EL (cell line): ENCODE data around the gene PTPRM.

ENCODE experiments used
- DNase-seq: peaks from one replicate; pipeline ENCODE4 v3.0.0-alpha.2; 2016

The PTPRM gene

GRCh38 chr18:8208716-8209115 lies 641.6 kb downstream of the PTPRM start:
- no peak for DNase-seq

- peak; percentile 92 for DNase-seq
Measured at GRCh38 chr18:8212896-8213780, 646.0 kb downstream of the PTPRM start.

DNA sequence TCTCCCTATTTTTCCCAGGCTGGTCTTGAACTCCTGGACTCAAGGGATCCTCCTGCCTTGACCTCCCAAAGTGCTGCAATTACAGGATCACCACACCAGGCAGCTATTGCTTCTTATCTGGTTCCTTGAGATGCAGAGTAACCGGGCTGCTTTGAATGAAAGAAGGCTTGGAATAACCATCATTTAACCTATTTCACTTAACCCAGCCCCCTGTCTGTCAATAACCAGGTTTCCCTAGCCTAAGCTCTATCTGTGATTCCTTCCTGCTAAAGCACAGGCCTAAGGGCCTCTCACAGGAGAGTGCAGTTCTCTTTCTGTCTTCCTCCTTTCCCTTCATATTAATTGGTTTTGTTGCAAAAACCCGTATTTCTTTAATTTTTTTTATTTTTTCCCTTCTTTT lies 648.6 kb downstream of the PTPRM start:
- DNase-seq: no peak

GRCh38 chr18:8217051-8217564 lies 650.0 kb downstream of the PTPRM start:
- DNase-seq: no peak

DNA sequence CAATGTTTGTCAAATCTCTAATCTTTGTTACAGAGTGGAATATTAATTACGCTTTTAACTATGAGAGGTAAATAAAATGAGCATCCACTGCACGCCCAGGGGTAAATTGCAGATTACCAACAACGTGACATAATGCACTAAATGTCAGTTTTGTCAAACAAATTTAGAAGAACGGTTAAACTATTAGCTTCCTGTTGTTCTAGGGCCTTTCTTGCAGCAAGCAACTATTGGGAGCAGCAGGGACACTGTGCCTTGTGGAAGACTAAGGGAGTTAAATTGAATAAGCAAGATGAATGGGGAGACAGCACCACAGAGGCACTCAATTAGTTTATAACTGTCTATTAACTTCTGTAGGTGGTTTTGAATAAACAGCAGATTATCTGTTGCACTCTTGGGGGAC lies 651.1 kb downstream of the PTPRM start:
- no peak for DNase-seq

DNA sequence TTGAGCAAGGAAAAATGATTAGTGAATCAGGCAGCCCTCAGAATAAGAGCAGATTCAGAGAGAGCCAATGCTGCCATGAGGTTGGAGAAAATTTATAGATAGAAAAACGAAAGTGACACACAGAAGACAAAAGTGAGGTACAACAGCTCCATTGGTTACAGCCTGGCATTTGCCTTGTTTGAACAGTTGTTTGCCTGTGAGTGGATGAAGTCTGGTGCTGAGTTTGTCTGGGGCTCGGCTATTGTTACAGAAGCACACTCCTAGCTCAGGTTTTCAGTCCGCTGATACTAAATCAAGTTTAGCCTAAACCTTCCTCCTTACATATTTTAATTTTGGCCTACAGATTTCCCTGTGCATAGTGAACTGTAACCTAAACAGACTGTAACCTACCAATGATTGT lies 654.3 kb downstream of the PTPRM start:
- no peak for DNase-seq

GRCh38 chr18:8224576-8224975 lies 657.5 kb downstream of the PTPRM start:
- DNase-seq: peak; percentile 36

DNA sequence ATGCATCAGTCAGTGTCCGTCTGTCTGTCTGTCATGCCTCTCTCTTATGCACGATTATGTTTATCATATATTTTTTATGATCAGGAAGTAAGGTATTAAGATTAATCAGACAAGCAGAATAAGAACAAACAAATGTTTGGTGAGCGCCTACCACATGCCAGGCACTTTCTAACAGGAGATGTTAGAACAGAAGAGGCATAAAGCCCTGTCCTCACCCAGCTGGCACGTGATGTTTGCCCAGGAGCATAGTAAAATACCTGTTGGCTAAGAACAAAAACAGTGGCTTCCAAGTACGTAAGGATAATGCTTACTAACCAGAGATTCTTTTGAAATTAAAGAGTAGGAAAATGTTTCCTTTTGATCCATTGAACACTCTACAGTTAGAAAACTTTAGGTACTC lies 661.9 kb downstream of the PTPRM start:
- no peak for DNase-seq

DNA sequence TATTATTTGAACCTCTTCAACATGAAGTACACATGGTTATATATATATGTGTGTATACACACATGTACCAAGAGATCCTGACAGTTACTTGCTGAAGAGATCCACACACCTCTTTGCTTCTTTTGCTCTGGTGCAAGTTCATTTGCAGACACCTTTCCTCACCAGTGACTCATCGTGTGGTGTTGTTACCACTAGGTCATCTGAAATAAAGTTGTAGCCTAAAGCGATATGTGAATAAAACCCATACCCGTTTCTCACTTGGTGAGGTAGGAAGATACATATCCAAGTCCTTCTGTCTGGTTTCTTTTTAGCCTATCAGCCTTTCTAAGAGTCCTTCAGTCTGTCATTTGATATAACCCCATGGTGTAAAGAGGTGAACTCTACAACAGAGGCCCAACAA lies 662.7 kb downstream of the PTPRM start:
- DNase-seq: peak; percentile 13

DNA sequence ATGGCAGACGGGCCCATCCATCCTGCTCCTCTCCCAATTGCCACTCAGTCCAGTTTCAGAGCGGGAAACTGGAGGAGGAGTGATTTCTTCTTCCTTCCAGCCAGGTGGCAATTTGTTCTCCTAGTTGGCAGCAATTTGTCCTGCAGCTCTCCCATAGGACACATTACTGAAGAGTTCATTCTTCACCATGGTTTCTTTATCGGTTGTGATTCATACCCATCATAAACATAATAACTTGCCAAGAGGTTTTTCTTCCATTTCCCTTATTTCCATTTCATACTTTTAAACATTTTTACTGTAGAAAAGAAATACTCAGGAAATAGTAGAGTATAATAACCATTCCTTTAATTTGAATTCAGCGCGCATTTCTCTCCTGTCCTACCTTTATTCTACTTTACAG lies 664.2 kb downstream of the PTPRM start:
- DNase-seq: no peak

GRCh38 chr18:8232791-8233190 lies 665.7 kb downstream of the PTPRM start:
- no peak for DNase-seq

DNA sequence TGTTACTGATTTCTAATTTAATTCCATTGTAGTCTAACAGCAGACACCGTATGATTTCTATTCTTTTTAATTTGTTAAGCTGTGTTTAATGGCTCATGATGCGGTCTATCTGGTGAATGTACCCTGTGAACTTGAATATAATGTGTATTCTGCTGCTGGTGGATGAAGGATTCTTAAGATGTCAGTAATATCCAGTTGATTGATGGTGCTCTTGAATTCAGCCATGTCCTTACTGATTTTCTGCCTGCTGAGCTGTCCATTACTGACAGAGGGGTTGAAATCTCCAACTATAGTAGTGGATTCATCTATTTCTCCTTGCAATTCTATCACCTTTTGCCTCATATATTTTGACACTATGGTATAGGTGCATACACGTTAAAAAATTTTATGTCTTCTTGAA lies 668.8 kb downstream of the PTPRM start:
- DNase-seq: no peak

GRCh38 chr18:8238507-8238906 lies 671.4 kb downstream of the PTPRM start:
- no peak for DNase-seq

GRCh38 chr18:8241731-8242130 lies 674.6 kb downstream of the PTPRM start:
- DNase-seq: no peak

DNA sequence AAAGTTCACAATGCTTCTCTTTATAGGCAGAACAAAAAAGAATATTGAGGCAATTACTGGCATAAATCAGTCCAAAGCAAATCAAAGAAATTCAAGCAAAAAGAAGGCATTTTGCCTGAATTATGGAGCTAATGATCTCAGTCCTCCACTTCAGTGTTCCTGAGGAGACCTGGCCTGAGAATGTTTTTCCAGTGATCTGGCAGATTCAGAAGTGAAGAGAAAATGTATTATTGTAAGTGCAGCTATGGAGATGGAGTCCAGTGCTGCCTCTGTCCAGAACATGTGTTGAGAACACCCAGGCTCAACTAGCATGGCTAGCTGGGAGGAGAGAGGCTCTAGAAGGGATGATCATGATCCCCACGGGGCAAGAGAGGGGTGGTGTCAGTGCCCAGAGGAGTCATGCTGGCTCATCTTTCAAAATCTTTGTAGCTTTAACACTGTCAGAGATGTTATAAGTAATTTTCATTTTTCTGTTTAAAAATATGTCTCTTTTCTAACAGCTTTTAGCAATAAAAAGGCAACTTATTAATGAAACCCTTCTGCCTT lies 675.1 kb downstream of the PTPRM start:
- DNase-seq: no peak

GRCh38 chr18:8247700-8248099 lies 680.6 kb downstream of the PTPRM start:
- no peak for DNase-seq

GRCh38 chr18:8248576-8248975 lies 681.5 kb downstream of the PTPRM start:
- no peak for DNase-seq

GRCh38 chr18:8249811-8250210 lies 682.7 kb downstream of the PTPRM start:
- no peak for DNase-seq

DNA sequence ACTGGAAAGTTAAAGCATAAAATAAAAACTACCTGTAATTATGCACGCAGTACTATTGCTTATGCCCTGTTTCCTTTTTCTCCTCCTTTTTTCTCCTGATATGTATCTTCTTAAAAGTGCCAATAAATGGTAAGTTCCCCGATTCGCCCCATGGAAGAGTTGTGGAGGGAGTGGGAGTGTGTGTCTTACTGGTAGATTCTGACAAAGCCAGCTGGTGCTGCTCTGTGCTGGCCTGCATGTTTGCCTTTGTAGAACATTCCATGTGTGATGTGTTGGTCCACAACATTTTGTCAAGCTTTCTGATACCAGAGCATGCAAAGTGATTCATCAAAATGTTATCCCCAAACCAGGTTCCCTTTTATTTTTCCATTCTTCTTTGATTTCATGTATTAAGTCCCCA lies 685.3 kb downstream of the PTPRM start:
- no peak for DNase-seq

DNA sequence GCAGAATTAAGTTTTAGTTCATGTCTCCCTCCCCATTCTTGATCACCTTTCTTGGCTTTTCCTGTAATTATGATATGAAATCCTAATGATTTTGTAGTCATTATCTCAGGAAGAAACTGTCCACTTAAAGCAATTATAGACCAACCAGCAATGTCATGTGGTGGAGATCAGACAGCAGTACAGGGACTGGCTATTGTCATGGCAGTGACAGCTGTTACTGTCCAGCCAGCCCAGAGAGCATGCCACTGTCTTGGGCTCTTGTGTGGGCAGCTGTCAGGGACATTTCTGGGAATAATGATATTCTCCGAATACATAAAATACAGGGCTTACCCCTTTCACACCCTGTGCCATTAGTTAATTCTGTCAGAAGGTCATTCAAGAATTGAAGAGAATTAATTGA lies 686.8 kb downstream of the PTPRM start:
- no peak for DNase-seq

- no peak for DNase-seq
Measured at GRCh38 chr18:8254654-8255053, 687.5 kb downstream of the PTPRM start.

DNA sequence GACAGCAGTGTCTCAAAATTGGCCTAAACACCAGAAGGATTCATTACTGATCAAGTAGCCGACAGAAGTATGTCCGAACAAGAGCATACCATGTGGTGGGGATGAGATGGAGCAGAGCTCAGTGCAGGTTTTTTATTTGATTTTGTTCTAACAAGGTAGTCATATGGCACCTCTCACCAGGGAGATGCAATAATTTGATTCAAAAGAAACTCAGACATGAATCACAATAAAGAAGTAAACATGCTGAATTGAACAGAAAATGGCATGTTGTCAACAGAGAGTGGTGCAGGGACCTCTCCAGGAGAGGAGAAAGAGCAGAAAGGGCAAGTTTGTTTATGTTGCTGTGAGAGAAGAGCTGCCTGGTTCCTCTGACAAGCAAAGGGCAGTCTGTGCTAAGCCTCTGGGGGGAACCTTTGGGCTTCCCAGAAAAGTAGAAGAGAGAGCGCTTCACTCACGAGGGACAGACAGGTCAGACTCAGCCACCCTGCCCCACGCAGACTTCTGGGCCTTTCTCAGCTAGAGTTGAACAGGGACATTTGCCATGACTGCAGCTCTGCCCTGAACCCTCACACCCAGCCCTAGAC lies 690.8 kb downstream of the PTPRM start:
- no peak for DNase-seq

DNA sequence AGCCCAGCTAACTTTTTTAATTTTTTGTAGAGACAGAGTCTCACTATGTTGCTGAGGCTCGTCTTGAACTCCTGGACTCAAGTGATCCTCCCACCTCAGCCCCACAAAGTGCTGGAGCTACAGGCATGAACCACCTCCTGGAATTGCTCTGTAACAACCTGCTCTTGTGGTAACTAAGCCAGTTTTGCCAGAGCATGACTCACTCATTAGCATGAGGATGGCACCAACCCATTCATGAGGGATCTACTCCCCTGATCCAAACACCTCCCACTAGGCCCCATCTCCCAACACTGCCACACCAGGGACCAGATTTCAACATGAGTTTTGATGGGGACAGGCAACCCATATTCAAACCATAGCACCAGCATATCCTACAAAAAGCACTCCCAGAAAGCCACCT lies 693.2 kb downstream of the PTPRM start:
- DNase-seq: peak; percentile 12

GRCh38 chr18:8260827-8261226 lies 693.7 kb downstream of the PTPRM start:
- no peak for DNase-seq
